HFF-Myc (cell line): ENCODE data around the gene TPO.

ENCODE experiments used
- DNase-seq: peaks from one replicate; pipeline ENCODE4 v3.0.0-alpha.2; 2011; ENCODE audit warnings: low read depth; ENCODE audit errors: extremely low read depth
- H3K4me3 ChIP-seq: replicated peaks from 2 replicates; pipeline ENCODE4 v1.5.1; 2011; ENCODE audit warnings: low read depth, mild to moderate bottlenecking, control low read depth, low read length
- TF ChIP-seq, protein P1 (sequence below): IDR thresholded peaks from 2 replicates; pipeline ENCODE4 v1.5.1; 2012; ENCODE audit warnings: mild to moderate bottlenecking, low read depth, low read length, control low read depth; ENCODE audit errors: missing control alignments

The TPO gene

DNA sequence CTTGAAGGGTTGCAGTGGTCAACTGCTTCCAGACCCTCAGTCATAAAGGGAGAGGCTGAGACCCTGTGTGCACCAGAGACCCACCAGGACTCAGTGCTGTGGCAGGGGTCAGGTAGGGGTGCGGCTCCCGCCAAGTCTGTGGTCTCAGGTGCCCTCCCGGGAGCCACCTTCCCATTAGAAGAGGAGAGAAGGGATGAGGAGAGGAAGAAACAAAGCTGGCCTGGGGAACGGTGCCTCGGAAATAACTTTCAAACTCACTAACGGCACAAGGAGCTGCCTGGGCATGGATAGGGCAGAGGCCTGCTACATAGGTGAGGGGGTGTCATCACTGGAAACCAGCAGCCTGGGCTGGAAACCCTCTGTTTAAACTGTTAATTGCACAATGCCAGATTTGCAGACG lies 84.9 kb downstream of the TPO start:
- H3K4me3 ChIP-seq, result no peak overlapping the region
- TF ChIP-seq, protein P1, sequence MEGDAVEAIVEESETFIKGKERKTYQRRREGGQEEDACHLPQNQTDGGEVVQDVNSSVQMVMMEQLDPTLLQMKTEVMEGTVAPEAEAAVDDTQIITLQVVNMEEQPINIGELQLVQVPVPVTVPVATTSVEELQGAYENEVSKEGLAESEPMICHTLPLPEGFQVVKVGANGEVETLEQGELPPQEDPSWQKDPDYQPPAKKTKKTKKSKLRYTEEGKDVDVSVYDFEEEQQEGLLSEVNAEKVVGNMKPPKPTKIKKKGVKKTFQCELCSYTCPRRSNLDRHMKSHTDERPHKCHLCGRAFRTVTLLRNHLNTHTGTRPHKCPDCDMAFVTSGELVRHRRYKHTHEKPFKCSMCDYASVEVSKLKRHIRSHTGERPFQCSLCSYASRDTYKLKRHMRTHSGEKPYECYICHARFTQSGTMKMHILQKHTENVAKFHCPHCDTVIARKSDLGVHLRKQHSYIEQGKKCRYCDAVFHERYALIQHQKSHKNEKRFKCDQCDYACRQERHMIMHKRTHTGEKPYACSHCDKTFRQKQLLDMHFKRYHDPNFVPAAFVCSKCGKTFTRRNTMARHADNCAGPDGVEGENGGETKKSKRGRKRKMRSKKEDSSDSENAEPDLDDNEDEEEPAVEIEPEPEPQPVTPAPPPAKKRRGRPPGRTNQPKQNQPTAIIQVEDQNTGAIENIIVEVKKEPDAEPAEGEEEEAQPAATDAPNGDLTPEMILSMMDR, result no peak
- DNase-seq, result no peak

DNA sequence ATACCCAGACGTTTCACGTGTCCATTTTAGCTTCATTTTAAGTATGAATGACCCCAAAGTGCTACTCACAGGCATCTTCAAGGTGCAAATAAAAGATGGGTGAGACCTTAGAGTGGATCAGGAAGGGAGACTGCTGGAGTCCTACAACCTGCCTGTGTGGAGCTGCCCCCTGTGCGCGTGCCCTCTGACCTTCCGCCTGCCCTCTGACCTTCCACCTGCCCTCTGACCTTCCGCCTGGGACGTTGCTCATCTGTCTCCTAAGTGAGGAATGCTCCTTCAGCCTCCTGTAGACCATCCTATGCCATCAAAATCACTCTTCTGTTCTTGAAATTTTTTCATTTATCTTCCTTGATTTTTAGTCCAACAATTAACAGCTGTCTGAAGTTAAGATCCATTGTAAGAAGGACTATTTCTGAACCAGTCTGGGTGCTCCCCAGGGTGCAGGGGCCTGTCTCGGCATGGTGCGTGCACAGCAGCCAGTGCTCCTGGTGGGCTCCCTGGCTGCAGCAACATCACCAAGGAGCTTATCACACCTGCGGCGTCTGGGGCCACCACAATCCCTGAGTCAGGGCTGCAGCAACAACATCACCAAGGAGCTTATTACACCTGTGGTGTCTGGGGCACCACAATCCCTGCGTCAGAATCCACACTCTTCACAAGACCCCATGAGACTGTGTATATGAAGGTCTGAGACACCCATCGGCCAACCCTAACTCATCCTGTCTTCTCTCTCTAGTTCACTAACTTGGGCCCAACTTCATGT lies 86.0 kb downstream of the TPO start:
- TF ChIP-seq, protein P1, result no peak
- DNase-seq, result no peak
- no peak overlapping the region for H3K4me3 ChIP-seq

DNA sequence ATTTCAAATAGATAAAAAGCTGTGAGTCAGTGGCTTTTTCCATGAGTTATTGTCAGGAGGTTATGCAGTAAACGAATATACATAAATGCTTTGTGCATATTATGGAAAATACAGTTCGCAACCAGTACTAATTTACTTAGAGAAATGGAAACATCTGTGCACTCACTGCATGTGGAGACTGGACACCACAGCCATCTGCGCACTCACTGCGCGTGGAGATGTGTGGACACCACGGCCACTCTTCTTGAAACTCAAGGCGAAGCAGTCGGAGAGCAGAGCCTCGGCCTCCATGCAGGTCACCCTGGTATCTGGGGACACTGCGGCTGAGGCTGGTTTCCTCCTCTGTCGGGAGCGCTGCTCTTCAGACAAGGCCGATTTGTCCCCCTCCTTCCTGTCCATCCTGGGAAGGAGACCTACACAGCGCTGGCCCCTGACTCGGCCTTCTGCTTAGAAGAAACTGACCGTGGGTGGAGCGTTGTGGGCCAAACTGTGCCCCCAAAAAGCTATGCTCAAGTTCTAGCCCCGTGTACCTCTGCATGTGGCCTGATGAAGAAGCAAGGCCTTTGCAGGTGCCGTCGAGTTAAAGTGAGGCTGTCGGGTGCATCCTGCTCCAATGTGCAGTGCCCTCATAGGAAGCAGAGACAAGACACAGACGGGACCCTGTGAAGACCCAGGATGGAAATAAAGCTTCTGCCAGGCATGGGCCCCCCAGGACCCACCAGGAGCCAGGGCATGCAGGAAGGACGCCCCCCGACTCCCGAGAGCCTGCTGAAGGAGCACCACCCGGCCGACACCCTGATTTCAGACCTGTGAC lies 88.0 kb downstream of the TPO start:
- TF ChIP-seq, protein P1, result no peak
- DNase-seq, result no peak
- H3K4me3 ChIP-seq, result no peak overlapping the region

DNA sequence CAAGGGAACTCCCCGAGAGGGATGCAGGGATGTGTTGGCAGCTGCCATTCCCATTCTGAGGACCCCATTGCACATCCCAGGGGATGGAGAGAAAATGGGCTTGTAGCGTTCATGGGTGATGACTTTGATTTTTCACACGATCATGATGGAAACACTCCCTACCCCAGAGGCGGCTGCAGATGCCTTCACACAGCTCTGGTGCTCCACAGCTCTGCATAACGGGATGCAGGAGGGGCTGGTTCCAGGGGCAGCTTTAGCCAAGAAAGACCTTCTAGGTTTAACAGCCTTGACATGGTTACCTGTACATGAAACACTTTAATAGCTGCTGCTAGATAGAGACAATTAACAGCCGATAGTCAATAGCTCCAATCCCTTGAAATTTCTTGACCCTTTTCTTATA lies 88.7 kb downstream of the TPO start:
- no peak for DNase-seq
- TF ChIP-seq, protein P1, result no peak
- no peak overlapping the region for H3K4me3 ChIP-seq

DNA sequence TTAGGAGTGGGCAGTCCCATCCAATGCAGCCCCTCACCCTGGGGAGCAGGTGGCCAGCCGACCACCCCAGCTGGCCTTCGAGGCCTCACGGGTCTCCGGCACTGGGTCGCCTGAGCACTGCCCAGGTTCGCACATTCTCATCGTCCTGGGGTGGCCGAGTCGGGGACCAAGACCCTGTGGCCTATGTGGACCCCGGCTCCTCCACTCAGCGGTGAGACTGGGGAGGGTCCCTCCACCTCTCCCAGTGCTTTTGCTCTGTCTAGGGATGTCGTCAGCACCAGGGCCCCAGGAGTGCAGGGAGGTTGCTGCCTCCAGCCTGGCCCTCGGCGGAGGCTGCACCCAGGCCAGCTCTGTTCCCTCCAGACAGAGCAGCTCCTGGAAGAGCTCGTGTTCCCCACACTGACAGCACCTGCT lies 89.6 kb downstream of the TPO start:
- TF ChIP-seq, protein P1, result no peak
- no peak for DNase-seq

DNA sequence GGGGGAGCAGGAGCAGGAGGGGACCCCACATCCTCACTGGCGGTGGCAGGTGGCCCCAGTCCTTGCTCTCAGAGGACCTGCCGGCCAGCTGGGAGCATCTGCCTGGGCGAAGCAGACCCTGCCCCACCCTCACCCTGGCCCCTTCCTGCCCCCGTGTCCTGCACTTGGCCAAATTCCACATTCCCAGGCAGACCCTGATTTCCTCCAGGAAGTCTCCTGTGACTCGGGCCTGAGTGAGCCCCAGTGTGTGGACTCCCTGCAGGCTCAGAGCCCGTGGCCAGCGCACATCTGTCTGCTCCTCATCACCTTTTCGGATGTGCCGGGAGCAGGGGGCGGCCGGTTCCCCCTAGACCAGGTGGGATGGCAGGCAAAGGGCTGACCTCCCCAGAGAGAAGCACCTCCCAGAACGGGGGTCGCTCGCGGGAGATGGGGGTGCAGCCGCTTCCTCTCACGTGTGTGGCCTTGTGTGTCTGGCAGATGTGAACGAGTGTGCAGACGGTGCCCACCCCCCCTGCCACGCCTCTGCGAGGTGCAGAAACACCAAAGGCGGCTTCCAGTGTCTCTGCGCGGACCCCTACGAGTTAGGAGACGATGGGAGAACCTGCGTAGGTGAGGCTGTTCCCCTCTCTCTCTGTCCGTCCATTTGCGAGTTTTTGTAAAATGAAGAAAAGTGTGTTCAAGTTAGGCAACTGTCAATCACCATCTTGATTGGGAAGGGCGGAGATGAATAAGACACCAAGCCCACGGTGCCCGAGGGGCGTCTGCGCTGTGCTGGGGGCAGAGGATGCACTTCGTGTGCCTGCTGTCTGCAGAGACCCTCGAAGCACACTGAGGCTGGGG lies 90.4 kb downstream of the TPO start:
- no peak overlapping the region for H3K4me3 ChIP-seq
- DNase-seq, result no peak
- TF ChIP-seq, protein P1, result no peak

More for the DNA sequence above, 89.6 kb downstream of the TPO start:
- no peak overlapping the region for H3K4me3 ChIP-seq
